GM19463 (cell line): Measurements from ENCODE around the gene ABLIM2.

ENCODE experiments used
- ATAC-seq: cut with Tn5 transposase; IDR thresholded peaks from one replicate; pipeline ENCODE4 v1.9.1; 2021; ENCODE audit warnings: mild to moderate bottlenecking, moderate library complexity; ENCODE audit not compliant: unreplicated experiment

Gene ABLIM2

DNA sequence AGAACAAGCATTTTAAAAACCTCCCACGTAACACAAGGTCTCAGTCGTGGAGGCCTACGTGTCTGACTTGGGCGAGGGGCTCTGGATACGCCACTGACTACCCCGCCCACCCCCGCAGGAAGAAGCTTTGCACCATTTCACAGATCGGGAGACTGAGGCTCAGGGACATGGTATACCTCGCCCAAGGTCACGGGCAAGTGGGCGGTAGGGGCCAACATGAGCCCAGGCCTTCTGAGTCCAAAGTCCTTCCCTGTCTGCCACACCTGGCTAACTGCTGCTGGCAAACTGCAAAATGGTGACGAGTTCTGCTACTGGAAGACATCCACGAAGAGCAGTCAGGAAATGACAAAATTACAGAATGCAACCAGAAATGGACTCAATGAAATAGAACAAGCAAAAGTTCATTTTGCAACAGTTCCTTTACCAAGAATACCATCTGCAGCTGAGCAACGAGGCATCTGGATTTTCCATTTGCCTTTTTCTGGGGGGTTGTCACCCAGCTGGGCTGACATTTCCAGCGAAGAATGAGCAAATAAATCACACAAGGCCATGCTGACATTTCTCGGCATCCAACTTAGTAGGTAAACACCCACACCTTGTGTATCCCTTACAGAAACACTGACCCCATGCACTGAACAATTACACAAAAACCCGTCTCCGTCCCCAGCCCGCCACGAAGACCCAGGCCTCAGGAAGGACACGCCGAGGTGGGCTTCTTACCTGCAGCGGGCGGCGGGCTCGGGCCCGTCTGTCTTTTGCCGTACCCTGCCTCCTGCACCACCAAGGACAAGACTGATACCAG, 148.7 kb downstream of the ABLIM2 start:
- no peak for ATAC-seq

DNA sequence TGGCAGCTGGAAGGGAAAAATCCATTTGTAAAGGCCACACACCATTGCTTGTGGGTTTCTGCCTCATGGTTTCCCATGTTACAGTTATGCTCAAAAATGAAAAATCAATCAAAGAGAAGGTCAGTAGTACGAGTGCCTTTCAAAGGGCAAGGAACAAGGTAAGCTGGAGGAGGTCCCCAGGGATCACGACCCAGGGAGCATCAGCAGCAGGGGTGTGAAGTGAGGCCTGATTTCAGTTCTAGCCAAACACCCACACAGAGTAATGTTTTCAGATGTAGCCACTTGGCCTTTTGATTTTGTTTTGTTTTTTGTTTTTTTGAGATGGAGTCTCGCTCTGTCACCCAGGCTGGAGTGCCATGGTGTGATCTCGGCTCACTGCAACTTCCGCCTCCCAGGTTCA, 149.5 kb downstream of the ABLIM2 start:
- ATAC-seq = no peak

- ATAC-seq = no peak
These were observed 150.2 kb downstream of the ABLIM2 start for GRCh38 chr4:8008391-8008790.

GRCh38 chr4:8007581-8007980, 151.0 kb downstream of the ABLIM2 start:
- no peak for ATAC-seq

GRCh38 chr4:8006471-8006870, 152.1 kb downstream of the ABLIM2 start:
- no peak for ATAC-seq

GRCh38 chr4:8005814-8006215, 152.8 kb downstream of the ABLIM2 start:
- no peak for ATAC-seq

DNA sequence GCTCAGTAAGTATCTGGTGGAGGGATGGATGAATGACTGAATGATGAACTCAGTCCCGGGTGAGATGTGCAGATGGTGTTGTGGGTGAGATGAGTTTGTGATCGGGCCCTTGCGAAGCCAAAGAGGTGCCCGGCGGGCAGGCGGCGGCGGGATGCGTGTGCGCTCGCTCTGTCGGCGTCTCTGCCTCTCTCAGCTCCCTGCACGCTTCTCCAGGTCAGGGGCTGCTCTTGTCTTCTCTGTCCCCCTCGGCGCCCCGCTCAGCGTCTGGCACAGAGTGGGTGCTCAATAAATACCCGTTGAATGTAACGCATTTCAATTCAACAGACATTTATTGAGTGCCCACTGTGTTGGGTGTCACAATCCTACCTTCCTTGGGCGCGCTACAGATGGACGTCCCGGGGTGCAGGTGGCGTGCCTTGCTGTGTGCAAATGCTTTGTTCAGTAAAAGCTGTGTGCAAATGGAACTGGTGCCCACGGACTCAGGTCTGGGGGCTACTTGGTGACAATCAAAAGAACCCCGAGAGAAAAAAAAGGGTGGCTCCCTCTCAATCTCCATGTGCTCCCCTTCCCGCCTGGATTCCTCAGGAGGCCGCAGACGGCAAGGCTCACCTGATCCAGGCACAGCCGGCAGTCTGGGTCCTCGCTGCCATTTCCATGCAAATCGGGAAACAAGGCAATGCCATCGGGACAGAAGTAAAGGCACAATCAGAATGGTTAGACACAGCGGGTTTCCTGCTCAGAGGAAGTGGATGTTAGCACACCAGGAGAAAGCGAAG, 153.4 kb downstream of the ABLIM2 start:
- no peak for ATAC-seq

- ATAC-seq = no peak
These were observed 154.5 kb downstream of the ABLIM2 start for GRCh38 chr4:8004066-8004465.

- no peak for ATAC-seq
These were observed 155.9 kb downstream of the ABLIM2 start for GRCh38 chr4:8002525-8003309.

GRCh38 chr4:8001564-8002355, 156.9 kb downstream of the ABLIM2 start:
- no peak for ATAC-seq

GRCh38 chr4:8000721-8001491, 157.7 kb downstream of the ABLIM2 start:
- ATAC-seq = no peak

DNA sequence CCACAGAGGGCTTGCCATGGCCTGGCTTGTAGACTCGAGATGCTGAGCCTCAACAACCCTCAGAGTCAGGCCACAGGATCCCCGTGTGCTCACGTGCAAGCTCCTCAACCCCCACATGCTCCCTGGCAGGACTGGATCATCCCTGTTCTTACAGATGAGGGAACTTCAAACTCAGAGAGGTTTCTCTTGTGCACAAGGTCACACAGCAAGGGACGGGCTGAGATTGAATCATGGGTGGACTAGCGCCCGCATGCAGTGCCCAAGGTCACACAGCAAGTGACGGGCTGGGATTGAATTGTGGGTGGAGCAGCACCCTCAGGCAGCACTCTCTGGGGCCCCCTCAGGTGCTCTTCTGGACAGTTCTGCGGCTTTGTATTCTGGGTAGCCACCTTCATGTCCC, 158.4 kb downstream of the ABLIM2 start:
- ATAC-seq = no peak

- no peak for ATAC-seq
These were observed 158.9 kb downstream of the ABLIM2 start for GRCh38 chr4:7999695-8000094.

DNA sequence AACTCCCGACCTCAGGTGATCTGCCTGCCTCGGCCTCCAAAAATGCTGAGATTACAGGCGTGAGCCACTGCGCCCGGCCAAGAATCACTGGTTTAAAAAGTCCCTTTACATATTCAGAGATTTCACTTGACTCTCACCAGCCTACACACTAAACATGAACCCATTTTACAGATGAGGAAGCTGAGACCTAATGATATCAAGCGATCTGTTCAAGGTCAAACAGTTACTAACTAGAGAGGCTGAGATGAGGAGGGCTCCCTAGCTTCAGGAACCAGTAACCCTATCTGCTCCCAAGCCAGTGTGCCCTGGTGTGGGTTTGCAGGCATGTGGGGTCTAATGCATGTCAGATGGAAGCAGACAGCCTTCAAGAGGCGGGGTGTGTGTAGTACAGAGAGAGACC, 159.3 kb downstream of the ABLIM2 start:
- ATAC-seq = no peak

DNA sequence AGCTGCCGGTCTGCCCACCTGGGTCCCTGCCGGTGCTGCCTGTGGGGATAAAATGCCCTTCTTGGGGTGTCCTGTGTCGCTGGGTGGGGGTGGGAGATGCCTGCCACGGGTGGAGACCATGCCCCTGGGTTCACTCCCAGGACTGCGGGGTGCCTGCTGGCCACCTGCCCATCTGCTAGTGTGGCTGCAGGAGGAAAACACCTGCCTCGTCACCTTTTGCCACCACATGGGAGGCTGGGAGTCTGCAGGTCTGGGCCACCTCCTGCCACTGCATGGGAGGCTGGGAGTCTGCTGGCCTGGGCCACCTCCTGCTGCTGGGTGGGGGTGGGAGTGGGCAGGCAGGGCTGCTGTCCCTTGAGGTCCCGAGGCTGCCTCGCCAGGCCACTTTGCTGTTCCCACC, 160.2 kb downstream of the ABLIM2 start:
- ATAC-seq = no peak

DNA sequence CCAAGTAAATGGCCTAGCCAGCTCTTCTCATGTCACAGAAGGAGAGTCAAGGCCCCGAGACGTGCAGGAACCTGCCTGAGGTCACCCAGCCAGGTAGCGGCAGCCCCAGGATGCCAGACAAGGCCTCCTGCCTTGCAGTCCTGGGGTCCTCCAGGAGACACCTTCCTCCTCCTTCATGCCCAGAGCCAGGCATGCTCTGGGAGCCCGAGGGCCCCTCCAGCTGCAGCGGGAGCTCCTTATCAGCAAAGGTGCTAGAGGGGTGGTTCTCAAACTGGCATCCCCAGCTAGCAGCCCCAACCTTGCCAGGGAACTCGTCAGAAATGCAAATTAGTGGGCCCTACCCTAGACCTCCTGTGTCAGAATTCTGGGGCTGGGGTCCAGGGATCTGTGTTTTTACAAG, 162.7 kb downstream of the ABLIM2 start:
- no peak for ATAC-seq

- ATAC-seq = no peak
These were observed 163.5 kb downstream of the ABLIM2 start for GRCh38 chr4:7995135-7995534.

- no peak for ATAC-seq
These were observed 164.9 kb downstream of the ABLIM2 start for GRCh38 chr4:7993671-7994070.

- ATAC-seq = no peak
These were observed 165.8 kb downstream of the ABLIM2 start for GRCh38 chr4:7992846-7993245.
